Heart left ventricle (tissue), 13 donors: ENCODE measurements around the gene FOS.
A peak's percentile ranks its signal among the peaks of the same experiment; 100 is the strongest.

ENCODE experiments used
- POLR2A ChIP-seq, 2 donors: fragments of 450-650 bp; IDR thresholded peaks; one replicate each; pipeline ENCODE4 v1.6.1; 2017; ENCODE audit warnings: antibody characterized with exemption in 2 of 2, mild to moderate bottlenecking in 2 of 2, moderate library complexity in 2 of 2
- TF ChIP-seq, protein P1 (sequence below), 12 donors: fragments of 200-600 bp; sonication (generic) in 4 of 12; IDR thresholded peaks; one replicate each; pipeline versions ENCODE4 v1.5.0 to v1.8.0; 2018 to 2022; ENCODE audit warnings: antibody characterized with exemption in 12 of 12, mild to moderate bottlenecking in 5 of 12
- donor health status: ischemic (EF 13 %, LVEDD 7.1; RV severe dilation, severe dysfunction).
- donor health status: DM: no; HTN: yes; CAD: no.
- donor health status: DM: no; HTN: no; CAD: no.
- donor health status: ischemic (EF 25% LVEDD 6.9; RV normal size, moderate dysfunction).
- donor health status: ischemic (EF 25% LVEDD 5.7; RV mildly dilated, moderate dysfunction).
- donor health status: ischemic (EF 35%, LVEDD 5.7; RV mildly dilated, moderate dysfunction).
- donor health status: nonischemic (EF 11% LVEDD 7.7; RV severe dilation, severe dysfunction).
- donor health status: DM: yes; HTN: yes; CAD: no.
- donor health status: PGD.
- donor health status: ischemic (EF 29% LVEDD 5.4; RV normal size, mild dysfunction).
- donor health status: nonischemic (EF 23%, LVEDD 6.1; RV moderate dilation, normal function).

DNA sequence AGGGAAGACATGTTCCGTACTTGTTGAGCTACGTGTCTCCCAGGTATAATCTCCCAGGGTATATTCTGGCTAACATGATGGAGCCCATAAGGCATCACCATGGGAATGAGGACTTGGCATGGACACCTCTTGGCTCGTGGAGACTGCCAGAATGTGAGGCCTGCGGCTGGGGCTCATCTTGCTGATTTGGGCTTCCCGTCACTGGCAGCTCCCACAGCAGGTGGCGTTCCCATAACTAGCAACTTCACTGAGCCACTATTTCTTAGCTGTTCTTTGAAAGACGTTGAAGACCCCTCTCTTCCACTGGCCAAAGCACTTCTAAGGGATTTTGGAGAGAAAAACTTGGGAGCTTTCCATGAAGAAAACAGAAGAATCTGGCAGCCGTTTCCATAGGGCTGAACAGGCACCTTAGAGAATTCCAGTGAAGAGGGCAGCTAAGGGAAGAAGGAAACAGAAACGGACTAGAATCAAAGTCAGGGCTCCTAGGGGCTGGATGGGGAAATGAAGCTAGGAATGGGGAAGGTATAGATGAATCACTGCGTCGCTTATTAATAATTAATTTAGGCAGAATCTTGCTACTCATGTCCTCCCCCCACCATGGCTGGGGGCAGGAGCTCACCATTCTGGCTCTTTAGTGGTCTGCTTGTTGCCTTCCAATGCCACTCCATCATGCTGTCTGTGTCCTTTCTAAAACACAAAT is 39.7 kb upstream of the FOS start:
- TF ChIP-seq POLR2A (IDR thresholded peaks at IDR 0.05): no peak
- TF ChIP-seq, protein P1, sequence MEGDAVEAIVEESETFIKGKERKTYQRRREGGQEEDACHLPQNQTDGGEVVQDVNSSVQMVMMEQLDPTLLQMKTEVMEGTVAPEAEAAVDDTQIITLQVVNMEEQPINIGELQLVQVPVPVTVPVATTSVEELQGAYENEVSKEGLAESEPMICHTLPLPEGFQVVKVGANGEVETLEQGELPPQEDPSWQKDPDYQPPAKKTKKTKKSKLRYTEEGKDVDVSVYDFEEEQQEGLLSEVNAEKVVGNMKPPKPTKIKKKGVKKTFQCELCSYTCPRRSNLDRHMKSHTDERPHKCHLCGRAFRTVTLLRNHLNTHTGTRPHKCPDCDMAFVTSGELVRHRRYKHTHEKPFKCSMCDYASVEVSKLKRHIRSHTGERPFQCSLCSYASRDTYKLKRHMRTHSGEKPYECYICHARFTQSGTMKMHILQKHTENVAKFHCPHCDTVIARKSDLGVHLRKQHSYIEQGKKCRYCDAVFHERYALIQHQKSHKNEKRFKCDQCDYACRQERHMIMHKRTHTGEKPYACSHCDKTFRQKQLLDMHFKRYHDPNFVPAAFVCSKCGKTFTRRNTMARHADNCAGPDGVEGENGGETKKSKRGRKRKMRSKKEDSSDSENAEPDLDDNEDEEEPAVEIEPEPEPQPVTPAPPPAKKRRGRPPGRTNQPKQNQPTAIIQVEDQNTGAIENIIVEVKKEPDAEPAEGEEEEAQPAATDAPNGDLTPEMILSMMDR (IDR thresholded peaks at IDR 0.05): peak in 6 of 12 donors; percentile 17 to 39 (median 30)
